ENCODE data around the gene PCDH1. TPM values are rescaled to one million over a fixed set of nuclear protein-coding genes. Genes with fewer than 3 reads are reported as not detected.

PCDH1 gene
- polyA plus RNA-seq, 1 experiment = 0.12 TPM

DNA sequence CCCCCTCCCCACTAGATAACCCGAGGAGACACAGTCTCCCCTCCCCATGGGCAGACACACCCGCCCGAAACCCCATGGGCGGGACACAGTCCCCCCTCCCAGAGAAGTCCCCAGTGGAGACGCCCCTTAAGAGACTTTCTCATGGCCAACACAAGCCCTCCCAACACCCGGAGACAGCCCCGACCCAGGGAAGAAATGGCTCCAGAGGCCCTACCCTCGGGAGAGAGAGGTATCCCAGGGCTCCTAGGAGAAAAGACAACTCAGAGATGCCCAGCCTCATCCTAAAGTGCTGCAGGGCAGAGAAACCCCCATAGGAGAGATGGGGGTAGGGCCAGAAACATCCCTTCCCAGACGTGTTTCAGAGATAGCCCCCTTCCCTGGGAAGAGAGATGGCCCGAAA is 27.4 kb downstream of the PCDH1 start:
- H3K27me3 ChIP-seq (ENCODE audit: control insufficient read depth, insufficient read depth, low read length) = peaks cover 3% of the 10 kb centered on the region
- DNase-seq (ENCODE audit: low read depth, low spot score) = no peak
- H3K9me3 ChIP-seq (ENCODE audit: control insufficient read depth, insufficient read depth, low read length) = no peaks in the 10 kb centered on the region; the same call in 1 of the 2 replicates
- ChIA-PET CTCF (no interaction called here), POLR2A (no interaction called here)
- H3K27ac ChIP-seq (ENCODE audit: low read depth, low read length) = no peak overlapping the region
- peak overlapping the region; percentile 78 for H3K4me3 ChIP-seq (ENCODE audit: low read depth, low read length)
- TF ChIP-seq, protein P1, sequence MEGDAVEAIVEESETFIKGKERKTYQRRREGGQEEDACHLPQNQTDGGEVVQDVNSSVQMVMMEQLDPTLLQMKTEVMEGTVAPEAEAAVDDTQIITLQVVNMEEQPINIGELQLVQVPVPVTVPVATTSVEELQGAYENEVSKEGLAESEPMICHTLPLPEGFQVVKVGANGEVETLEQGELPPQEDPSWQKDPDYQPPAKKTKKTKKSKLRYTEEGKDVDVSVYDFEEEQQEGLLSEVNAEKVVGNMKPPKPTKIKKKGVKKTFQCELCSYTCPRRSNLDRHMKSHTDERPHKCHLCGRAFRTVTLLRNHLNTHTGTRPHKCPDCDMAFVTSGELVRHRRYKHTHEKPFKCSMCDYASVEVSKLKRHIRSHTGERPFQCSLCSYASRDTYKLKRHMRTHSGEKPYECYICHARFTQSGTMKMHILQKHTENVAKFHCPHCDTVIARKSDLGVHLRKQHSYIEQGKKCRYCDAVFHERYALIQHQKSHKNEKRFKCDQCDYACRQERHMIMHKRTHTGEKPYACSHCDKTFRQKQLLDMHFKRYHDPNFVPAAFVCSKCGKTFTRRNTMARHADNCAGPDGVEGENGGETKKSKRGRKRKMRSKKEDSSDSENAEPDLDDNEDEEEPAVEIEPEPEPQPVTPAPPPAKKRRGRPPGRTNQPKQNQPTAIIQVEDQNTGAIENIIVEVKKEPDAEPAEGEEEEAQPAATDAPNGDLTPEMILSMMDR (IDR thresholded peaks at IDR 0.05; ENCODE audit: low read depth, low read length) = no peak

DNA sequence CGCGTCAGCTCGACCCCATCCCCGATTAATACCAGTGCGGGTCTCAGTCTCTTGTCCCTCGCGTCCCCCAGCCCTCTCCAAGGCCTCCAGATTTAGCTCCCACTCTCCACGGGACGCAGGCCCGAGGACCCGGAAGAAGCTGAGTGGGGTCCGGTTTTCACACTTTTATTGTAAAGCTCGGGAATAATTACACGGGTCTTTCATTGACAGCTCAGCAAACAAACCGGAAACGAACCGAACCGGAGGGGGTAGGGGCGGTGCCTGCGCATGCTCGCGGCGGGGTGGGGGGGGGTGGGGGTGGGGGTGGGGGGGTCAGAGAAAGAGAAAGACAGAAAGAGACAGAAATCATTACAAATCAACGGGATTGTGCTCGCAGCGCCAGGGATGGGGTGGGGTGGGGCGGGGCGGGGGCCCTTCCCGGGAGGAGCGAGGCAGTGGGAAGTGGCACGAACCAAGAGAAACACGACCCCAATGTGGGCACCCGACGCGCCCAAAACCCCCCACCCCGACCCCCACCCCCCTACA is 27.9 kb downstream of the PCDH1 start:
- DNase-seq (ENCODE audit: low read depth, low spot score) = no peak
- Histone ChIP-seq H3K9me3 (ENCODE audit: control insufficient read depth, insufficient read depth, low read length) (no peaks in the 10 kb centered on the region; the same call in 1 of the 2 replicates), H3K27ac (ENCODE audit: low read depth, low read length) (peak overlapping the region; percentile 86), H3K27me3 (ENCODE audit: control insufficient read depth, insufficient read depth, low read length) (peaks cover 3% of the 10 kb centered on the region), H3K4me3 (ENCODE audit: low read depth, low read length) (peak overlapping the region; percentile 78)
- ChIA-PET CTCF (interaction anchor here (1.5 kb wide), 1 partner anchor 158 kb away, joined by 5 read pairs; no protein-coding TSS in a partner anchor), POLR2A (interaction anchor here (0.8 kb wide), 1 partner anchor 119 kb away, joined by 3 read pairs; no protein-coding TSS in a partner anchor)
- TF ChIP-seq, protein P1 (IDR thresholded peaks at IDR 0.05; ENCODE audit: low read depth, low read length) = no peak

GRCh38 chr5:141849415-141850243 is 28.6 kb downstream of the PCDH1 start:
- ChIA-PET CTCF (interaction anchor here (0.6 to 1.5 kb wide), 2 partner anchors 30 to 158 kb away, joined by 3 to 5 read pairs; no protein-coding TSS in a partner anchor), POLR2A (interaction anchor here (0.6 to 0.8 kb wide), 2 partner anchors 74 to 120 kb away, joined by 3 to 4 read pairs; partner anchors contain the start of gene DELE1)
- no peak for DNase-seq (ENCODE audit: low read depth, low spot score)
- Histone ChIP-seq H3K4me3 (ENCODE audit: low read depth, low read length) (peak overlapping the region; percentile 78), H3K27me3 (ENCODE audit: control insufficient read depth, insufficient read depth, low read length) (peaks cover 3% of the 10 kb centered on the region), H3K9me3 (ENCODE audit: control insufficient read depth, insufficient read depth, low read length) (no peaks in the 10 kb centered on the region; the same call in 1 of the 2 replicates), H3K27ac (ENCODE audit: low read depth, low read length) (peak overlapping the region; percentile 86)
- TF ChIP-seq, protein P1 (IDR thresholded peaks at IDR 0.05; ENCODE audit: low read depth, low read length) = no peak

DNA sequence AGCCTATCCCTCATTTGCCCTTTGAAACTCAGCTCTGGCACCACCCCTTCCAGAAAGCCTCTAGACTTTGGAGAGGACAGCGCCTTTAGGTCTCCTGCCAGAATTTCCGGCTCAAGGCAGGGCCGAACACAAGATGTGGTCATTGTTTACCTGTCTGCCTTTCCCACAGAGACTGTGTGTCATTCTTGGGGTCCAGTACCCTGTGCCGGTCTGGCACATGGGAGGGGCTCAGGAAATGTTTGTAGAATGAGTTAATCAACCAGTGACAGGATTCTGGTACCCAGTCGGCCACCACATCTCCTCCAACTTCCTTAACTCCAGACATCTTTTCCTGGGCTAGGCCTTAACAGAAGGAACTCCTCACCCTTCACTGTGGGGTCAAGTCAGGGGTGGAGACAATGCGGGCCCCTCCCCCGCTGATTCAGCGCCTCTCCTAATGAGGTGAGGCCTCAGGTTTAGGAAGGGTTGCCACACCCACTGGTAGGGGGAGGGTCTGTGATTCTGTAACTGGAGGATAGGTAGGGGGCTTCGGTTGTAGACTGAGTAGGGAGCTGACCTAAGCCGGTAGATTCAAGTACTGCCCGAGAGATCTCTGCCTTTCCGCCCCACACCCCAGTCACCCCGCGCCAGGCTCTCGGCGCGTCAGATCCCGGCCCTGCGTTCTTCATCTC is 29.3 kb downstream of the PCDH1 start:
- no peak for DNase-seq (ENCODE audit: low read depth, low spot score)
- TF ChIP-seq, protein P1 (IDR thresholded peaks at IDR 0.05; ENCODE audit: low read depth, low read length) = no peak
- Histone ChIP-seq H3K4me3 (ENCODE audit: low read depth, low read length) (peak overlapping the region; percentile 78), H3K9me3 (ENCODE audit: control insufficient read depth, insufficient read depth, low read length) (no peaks in the 10 kb centered on the region; the same call in 1 of the 2 replicates), H3K27me3 (ENCODE audit: control insufficient read depth, insufficient read depth, low read length) (peaks cover 3% of the 10 kb centered on the region), H3K27ac (ENCODE audit: low read depth, low read length) (peak overlapping the region; percentile 65)
- POLR2A ChIA-PET = interaction anchor here (0.6 kb wide), 1 partner anchor 75 kb away, joined by 4 read pairs; the partner anchor contains the start of gene DELE1
- CTCF ChIA-PET = interaction anchor here (0.6 to 1.5 kb wide), 2 partner anchors 31 to 157 kb away, joined by 3 to 5 read pairs; no protein-coding TSS in a partner anchor

Measured in AG04450 (cell line).